ENCODE data around the gene ELOVL7.
"Not testable (repeated sequence)": the region's sequence is repeated elsewhere in the genome, so short reads cannot be mapped to it uniquely, and the experiment has no call there.

Gene ELOVL7

DNA sequence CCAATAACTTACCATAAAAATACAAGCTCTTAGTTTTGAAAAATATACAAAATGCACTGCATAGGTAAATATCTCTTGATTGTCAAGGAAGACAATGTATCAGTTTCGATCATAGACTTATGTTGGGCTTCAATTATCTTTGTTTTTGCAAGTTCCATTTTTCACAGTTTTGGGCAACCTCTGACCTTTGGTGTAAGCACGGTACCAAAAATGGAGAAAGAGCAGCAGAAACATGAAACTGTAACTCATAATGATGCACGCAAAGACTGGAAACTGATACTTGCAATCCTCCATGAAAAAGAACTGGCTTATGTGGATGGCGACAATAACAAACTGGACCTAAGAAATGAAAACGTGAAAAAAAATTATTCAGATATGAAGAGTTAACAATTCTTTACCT lies 89.6 kb downstream of the ELOVL7 start:
- no peak for DNase-seq (ENCODE audit: low spot score)
- in situ Hi-C loops (cut with MboI; ENCODE audit: low sequenced_read_pairs, unreplicated experiment) = no loop called here
- TF ChIP-seq, protein P1, sequence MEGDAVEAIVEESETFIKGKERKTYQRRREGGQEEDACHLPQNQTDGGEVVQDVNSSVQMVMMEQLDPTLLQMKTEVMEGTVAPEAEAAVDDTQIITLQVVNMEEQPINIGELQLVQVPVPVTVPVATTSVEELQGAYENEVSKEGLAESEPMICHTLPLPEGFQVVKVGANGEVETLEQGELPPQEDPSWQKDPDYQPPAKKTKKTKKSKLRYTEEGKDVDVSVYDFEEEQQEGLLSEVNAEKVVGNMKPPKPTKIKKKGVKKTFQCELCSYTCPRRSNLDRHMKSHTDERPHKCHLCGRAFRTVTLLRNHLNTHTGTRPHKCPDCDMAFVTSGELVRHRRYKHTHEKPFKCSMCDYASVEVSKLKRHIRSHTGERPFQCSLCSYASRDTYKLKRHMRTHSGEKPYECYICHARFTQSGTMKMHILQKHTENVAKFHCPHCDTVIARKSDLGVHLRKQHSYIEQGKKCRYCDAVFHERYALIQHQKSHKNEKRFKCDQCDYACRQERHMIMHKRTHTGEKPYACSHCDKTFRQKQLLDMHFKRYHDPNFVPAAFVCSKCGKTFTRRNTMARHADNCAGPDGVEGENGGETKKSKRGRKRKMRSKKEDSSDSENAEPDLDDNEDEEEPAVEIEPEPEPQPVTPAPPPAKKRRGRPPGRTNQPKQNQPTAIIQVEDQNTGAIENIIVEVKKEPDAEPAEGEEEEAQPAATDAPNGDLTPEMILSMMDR (IDR thresholded peaks at IDR 0.05; ENCODE audit: borderline replicate concordance, control extremely low read depth, extremely low read depth, insufficient read depth, missing control alignments) = no peak

DNA sequence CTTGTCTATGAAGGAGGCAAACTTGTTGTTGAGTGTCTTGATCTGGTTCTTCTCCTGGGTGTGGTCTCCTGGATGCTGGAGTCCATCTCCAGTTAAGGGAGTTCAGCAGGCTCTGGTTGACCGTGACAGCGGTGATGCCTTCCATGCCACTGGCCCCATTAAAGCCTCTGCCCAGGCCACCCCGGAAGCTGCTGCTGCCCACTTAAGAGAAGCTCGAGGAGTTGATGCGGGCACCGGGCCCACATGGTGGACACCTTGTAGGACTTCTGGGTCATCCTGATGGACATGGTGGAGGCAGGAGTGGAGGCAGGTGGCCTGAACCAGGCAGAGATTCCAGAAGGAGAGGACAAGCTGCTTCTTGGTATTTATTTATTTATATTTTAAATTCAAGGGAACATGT lies 99.4 kb downstream of the ELOVL7 start:
- in situ Hi-C loops (cut with MboI; ENCODE audit: low sequenced_read_pairs, unreplicated experiment) = no loop called here
- TF ChIP-seq, protein P1 (IDR thresholded peaks at IDR 0.05; ENCODE audit: borderline replicate concordance, control extremely low read depth, extremely low read depth, insufficient read depth, missing control alignments) = no peak
- no peak for DNase-seq (ENCODE audit: low spot score)

DNA sequence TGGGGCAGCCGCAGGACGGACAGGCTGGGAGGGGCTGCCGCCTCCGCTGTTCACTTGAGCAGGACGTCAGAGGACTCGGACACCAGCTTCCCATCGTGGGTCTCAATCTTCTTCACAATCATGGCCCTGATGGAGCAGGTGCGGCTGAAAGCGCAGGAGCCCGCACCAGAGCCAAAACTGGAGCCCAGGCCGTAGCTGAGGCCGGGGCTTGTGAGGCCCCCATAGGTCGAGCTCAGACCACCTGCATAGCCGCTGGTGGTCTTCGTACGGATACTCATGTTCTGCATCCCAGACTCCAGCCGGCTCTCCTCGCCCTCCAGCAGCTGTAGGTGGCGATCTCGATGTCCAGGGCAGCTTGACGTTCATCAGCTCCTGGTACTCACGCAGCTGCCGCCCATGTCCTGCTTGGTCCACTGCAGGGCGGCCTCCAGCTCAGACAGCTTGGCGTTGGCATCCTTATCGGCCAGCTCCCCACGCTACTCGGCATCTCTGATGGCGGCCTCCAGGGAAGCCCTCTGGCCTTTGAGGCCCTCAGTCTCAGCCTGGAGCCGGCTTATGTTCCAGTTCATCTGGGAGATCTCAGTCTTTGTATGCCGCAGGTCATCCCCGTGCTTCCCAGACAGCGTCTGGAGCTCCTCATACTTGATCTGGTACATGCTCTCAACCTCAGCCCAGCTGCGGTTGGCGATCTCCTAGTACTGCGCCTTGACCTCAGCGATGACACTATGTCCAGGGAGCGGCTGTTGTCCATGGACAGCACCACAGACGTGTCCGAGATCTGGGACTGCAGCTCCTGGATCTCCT lies 100.4 kb downstream of the ELOVL7 start:
- DNase-seq (ENCODE audit: low spot score) = no peak
- in situ Hi-C loops (cut with MboI; ENCODE audit: low sequenced_read_pairs, unreplicated experiment) = no loop called here
- TF ChIP-seq, protein P1 (IDR thresholded peaks at IDR 0.05; ENCODE audit: borderline replicate concordance, control extremely low read depth, extremely low read depth, insufficient read depth, missing control alignments) = no peak

DNA sequence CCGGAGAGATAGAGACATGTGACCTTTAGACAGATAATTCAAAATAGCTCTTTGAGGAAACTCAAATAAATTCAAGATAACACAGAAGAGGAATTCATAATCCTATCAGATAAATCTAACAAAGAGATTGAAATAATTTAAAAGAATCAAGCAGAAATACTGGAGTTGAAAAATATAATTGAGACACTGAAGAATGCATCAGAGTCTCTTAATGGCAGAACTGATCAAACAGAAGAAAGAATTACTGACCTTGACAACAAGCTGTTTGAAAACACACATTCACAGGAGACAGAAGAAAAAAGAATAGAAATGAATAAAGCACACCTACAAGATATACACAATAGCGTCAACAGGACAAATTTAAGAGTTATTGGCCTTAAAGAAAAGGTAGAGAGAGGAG lies 103.7 kb downstream of the ELOVL7 start:
- in situ Hi-C loops (cut with MboI; ENCODE audit: low sequenced_read_pairs, unreplicated experiment) = no loop called here
- no peak for DNase-seq (ENCODE audit: low spot score)
- TF ChIP-seq, protein P1 (IDR thresholded peaks at IDR 0.05; ENCODE audit: borderline replicate concordance, control extremely low read depth, extremely low read depth, insufficient read depth, missing control alignments) = no peak

- in situ Hi-C loops (cut with MboI; ENCODE audit: low sequenced_read_pairs, unreplicated experiment) = no loop called here
- TF ChIP-seq, protein P1 (IDR thresholded peaks at IDR 0.05; ENCODE audit: borderline replicate concordance, control extremely low read depth, extremely low read depth, insufficient read depth, missing control alignments) = no peak
These were observed 105.1 kb downstream of the ELOVL7 start for GRCh38 chr5:60738933-60739332.

DNA sequence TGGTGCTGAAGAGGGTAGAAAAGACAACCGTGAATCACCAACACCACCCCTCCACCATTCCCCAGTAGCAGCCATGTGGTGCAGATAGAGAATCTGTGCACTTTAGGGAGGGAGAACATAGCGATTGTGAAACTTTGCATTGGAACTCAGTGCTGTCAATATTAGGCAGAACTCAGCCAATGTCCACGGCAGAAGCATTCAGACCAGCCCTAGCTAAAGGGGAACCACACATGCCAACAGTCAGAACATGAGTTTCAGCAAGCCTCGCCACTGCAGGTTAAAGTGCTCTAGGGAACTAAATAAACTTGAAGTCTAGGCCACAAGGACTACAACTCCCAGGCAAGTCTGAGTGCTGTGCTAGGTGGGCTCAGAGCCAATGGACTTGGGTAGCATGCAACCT lies 105.6 kb downstream of the ELOVL7 start:
- in situ Hi-C loops (cut with MboI; ENCODE audit: low sequenced_read_pairs, unreplicated experiment) = no loop called here
- no peak for DNase-seq (ENCODE audit: low spot score)
- TF ChIP-seq, protein P1 (IDR thresholded peaks at IDR 0.05; ENCODE audit: borderline replicate concordance, control extremely low read depth, extremely low read depth, insufficient read depth, missing control alignments) = no peak

More at GRCh38 chr5:60738933-60739332, 105.1 kb downstream of the ELOVL7 start:
- no peak for DNase-seq (ENCODE audit: low spot score)

- DNase-seq (ENCODE audit: low spot score); in situ Hi-C loops (cut with MboI; ENCODE audit: low sequenced_read_pairs, unreplicated experiment): not testable (repeated sequence)
These were observed 113.2 kb downstream of the ELOVL7 start for GRCh38 chr5:60730858-60731257.
